Liver (tissue), 9 donors: Measurements from ENCODE around the gene COPE. TPM values are rescaled to one million over a fixed set of nuclear protein-coding genes. Genes with fewer than 3 reads are reported as not detected.

Experiments
- DNase-seq: peaks from one replicate; pipeline ENCODE4 v3.0.0-alpha.2; 2017; ENCODE audit warnings: low spot score
- H3K27ac ChIP-seq, 2 donors: one replicate each; pipeline ENCODE4 v1.7.0; 2013; ENCODE audit warnings: inconsistent platforms in 2 of 2, low read length in 2 of 2, control low read depth in 1 of 2, low read depth in 1 of 2, mild to moderate bottlenecking in 1 of 2
- H3K27me3 ChIP-seq, 4 donors: one replicate each; pipeline versions ENCODE4 v1.6.1 to v1.7.0; 2013; ENCODE audit warnings: low read length in 3 of 4, inconsistent platforms in 1 of 4, mild to moderate bottlenecking in 1 of 4, moderate library complexity in 1 of 4; ENCODE audit not compliant: control insufficient read depth in 4 of 4, insufficient read depth in 4 of 4
- H3K36me3 ChIP-seq, 4 donors: one replicate each; pipeline versions ENCODE4 v1.6.1 to v1.7.0; 2013; ENCODE audit warnings: low read length in 3 of 4, mild to moderate bottlenecking in 3 of 4, low read depth in 1 of 4, moderate library complexity in 1 of 4; ENCODE audit not compliant: control insufficient read depth in 4 of 4, insufficient read depth in 3 of 4
- H3K4me1 ChIP-seq, 4 donors: one replicate each; pipeline versions ENCODE4 v1.6.1 to v1.7.0; 2013; ENCODE audit warnings: low read length in 3 of 4, mild to moderate bottlenecking in 3 of 4, moderate library complexity in 1 of 4; ENCODE audit not compliant: control insufficient read depth in 4 of 4, insufficient read depth in 4 of 4
- H3K4me3 ChIP-seq, 3 donors: one replicate each; pipeline versions ENCODE4 v1.6.1 to v1.7.0; 2013; ENCODE audit warnings: low read length in 3 of 3, control low read depth in 1 of 3, low read depth in 1 of 3, mild to moderate bottlenecking in 1 of 3
- H3K9ac ChIP-seq, 2 donors: one replicate each; pipeline ENCODE4 v1.7.0; 2013; ENCODE audit warnings: low read length in 2 of 2, mild to moderate bottlenecking in 2 of 2, moderate library complexity in 2 of 2, control low read depth in 1 of 2, low read depth in 1 of 2
- H3K9me3 ChIP-seq, 4 donors: one replicate each; pipeline versions ENCODE4 v1.6.1 to v1.7.0; 2013; ENCODE audit warnings: low read length in 3 of 4; ENCODE audit not compliant: control insufficient read depth in 4 of 4
- ATF3 ChIP-seq: IDR thresholded peaks from 2 replicates; pipeline ENCODE4 v1.6.1; 2016; ENCODE audit warnings: antibody characterized with exemption
- CTCF ChIP-seq: fragments of 150-350 bp; IDR thresholded peaks from 2 replicates; pipeline ENCODE4 v1.5.1; 2017; ENCODE audit warnings: improper control_type of control experiment, low read depth, low read length; ENCODE audit not compliant: missing input control
- EGR1 ChIP-seq, 2 donors: IDR thresholded peaks; 2 replicates each; pipeline ENCODE4 v1.6.1; 2016 to 2018; ENCODE audit warnings: antibody characterized with exemption in 2 of 2, low read depth in 2 of 2
- FOXA1 ChIP-seq: IDR thresholded peaks from 2 replicates; pipeline ENCODE4 v1.6.1; 2016; ENCODE audit warnings: antibody characterized with exemption
- FOXA2 ChIP-seq: IDR thresholded peaks from 2 replicates; pipeline ENCODE4 v1.6.1; 2016; ENCODE audit warnings: antibody characterized with exemption
- GABPA ChIP-seq, 2 donors: IDR thresholded peaks in 1 of 2; conservative IDR thresholded peaks in 1 of 2; 2 replicates each; pipeline ENCODE4 v1.6.1; 2016; ENCODE audit warnings: antibody characterized with exemption in 2 of 2, mild to moderate bottlenecking in 1 of 2, moderate library complexity in 1 of 2
- HNF4A ChIP-seq, 2 donors: conservative IDR thresholded peaks; 2 replicates each; pipeline ENCODE4 v1.6.1; 2016; ENCODE audit warnings: antibody characterized with exemption in 2 of 2, mild to moderate bottlenecking in 2 of 2
- HNF4G ChIP-seq: IDR thresholded peaks from 2 replicates; pipeline ENCODE4 v1.6.1; 2016; ENCODE audit warnings: antibody characterized with exemption
- JUND ChIP-seq, 2 donors: IDR thresholded peaks; 2 replicates each; pipeline ENCODE4 v1.6.1; 2016; ENCODE audit warnings: antibody characterized with exemption in 2 of 2
- MAX ChIP-seq: IDR thresholded peaks from 2 replicates; pipeline ENCODE4 v1.6.1; 2016; ENCODE audit warnings: antibody characterized with exemption
- NR2F2 ChIP-seq: IDR thresholded peaks from 2 replicates; pipeline ENCODE4 v1.6.1; 2016; ENCODE audit warnings: antibody characterized with exemption
- RAD21 ChIP-seq, 2 donors: IDR thresholded peaks; 2 replicates each; pipeline ENCODE4 v1.6.1; 2016; ENCODE audit warnings: antibody characterized with exemption in 2 of 2, mild to moderate bottlenecking in 2 of 2
- SP1 ChIP-seq: IDR thresholded peaks from 2 replicates; pipeline ENCODE4 v1.6.1; 2018; ENCODE audit warnings: antibody characterized with exemption, mild to moderate bottlenecking
- YY1 ChIP-seq: IDR thresholded peaks from 2 replicates; pipeline ENCODE4 v1.6.1; 2016; ENCODE audit warnings: antibody characterized with exemption, mild to moderate bottlenecking
- ZBTB33 ChIP-seq: IDR thresholded peaks from 2 replicates; pipeline ENCODE4 v1.6.1; 2016; ENCODE audit warnings: antibody characterized with exemption
- WGBS: extraction: QIAGEN DNeasy Blood & Tissue Kit; methylation state at CpG from one replicate; pipeline ENCODE4 v1.1.7; 2013; 5-methylcytosine and 5-hydroxymethylcytosine counted together
- polyA plus RNA-seq, 2 donors: library from polyadenylated mRNA; stranded (reverse) in 1 of 2; unstranded in 1 of 2; fragments of 200-250 nt in 1 of 2; fragments of >200 nt in 1 of 2; fragmentation: Nextera tagmentation in 1 of 2; extraction: Ambion mirVana in 1 of 2; gene quantifications; one replicate each; pipeline versions ENCODE4 v1.2.1 to v1.2.3, GENCODE V29; 2013 to 2015
- total RNA-seq, 2 donors: library from RNA; depleted of rRNA; stranded (reverse); fragments of >200 nt; gene quantifications; one replicate each; pipeline ENCODE4 v1.2.3, GENCODE V29; 2014
- donor health status: healthy.
- donor health status: healthy.
- donor health status: healthy.
- donor health status: healthy.
- donor health status: healthy.

COPE gene
- total and polyA plus RNA-seq, 4 donors, result 103 to 204 (median 142) TPM

- TF ChIP-seq ZBTB33 (no peak), SP1 (no peak), HNF4A (conservative IDR thresholded peaks at IDR 0.05) (no peak), MAX (no peak), NR2F2 (no peak), HNF4G (no peak), YY1 (no peak), GABPA (IDR thresholded peaks at IDR 0.05 in 1 of 2, conservative IDR thresholded peaks at IDR 0.05 in 1 of 2) (no peak), JUND (IDR thresholded peaks at IDR 0.05) (no peak)
These were observed 43.5 kb downstream of the COPE start (continued) for GRCh38 chr19:18875726-18876125.

GRCh38 chr19:18871543-18871942 is 47.6 kb downstream of the COPE start:
- Histone ChIP-seq H3K4me3 (no peak overlapping the region), H3K27ac (no peak overlapping the region), H3K4me1 (peaks cover 0 to 17% (median 7%) of the 10 kb centered on the region in 4 donors), H3K9ac (no peak overlapping the region), H3K9me3 (peaks cover 0 to 1% (median 0%) of the 10 kb centered on the region in 4 donors), H3K27me3 (no peaks in the 10 kb centered on the region), H3K36me3 (peaks cover 4 to 13% (median 7%) of the 10 kb centered on the region in 4 donors)
- TF ChIP-seq EGR1 (IDR thresholded peaks at IDR 0.05; ENCODE audit: low read depth in 2 of 2) (no peak), GABPA (IDR thresholded peaks at IDR 0.05 in 1 of 2, conservative IDR thresholded peaks at IDR 0.05 in 1 of 2) (no peak), SP1 (no peak), FOXA1 (no peak), JUND (IDR thresholded peaks at IDR 0.05) (no peak), YY1 (no peak), CTCF (no peak), ATF3 (no peak), NR2F2 (no peak), ZBTB33 (no peak), RAD21 (IDR thresholded peaks at IDR 0.05) (no peak), MAX (no peak), FOXA2 (no peak)
- no peak for DNase-seq
- WGBS, result 67% methylated on average over 7 of the region's 7 CpGs
